ENCODE measurements around the gene COA4. TPM values are rescaled to one million over a fixed set of nuclear protein-coding genes. Genes with fewer than 3 reads are reported as not detected.

The COA4 gene
- total RNA-seq, 2 donors from 2014 or later, result 77.2 to 101 TPM

DNA sequence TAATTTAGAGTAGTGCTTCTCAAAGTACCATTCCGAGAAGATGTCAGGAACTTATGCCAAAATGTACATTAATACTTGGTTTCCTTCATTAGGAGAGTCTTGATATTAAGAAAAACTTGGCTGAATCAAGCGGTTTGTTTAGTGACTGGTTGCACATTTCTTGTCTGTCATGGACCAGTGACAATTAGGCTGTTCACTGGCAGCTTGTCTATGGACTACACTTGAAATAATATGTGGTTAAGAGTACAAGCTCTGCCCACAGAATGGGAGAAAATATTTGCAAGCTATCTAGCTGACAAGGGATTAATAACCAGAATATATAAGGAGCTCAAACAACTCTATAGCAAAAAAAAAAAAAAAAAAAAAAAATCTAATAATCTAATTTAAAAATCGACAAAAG lies 24.6 kb downstream of the COA4 start:
- Mint-ChIP-seq H3K36me3 (no peaks in the 10 kb centered on the region), H3K4me1 (ENCODE audit: low read depth in 2 of 2) (no peaks in the 10 kb centered on the region), H3K9me3 (no peaks in the 10 kb centered on the region), H3K27me3 (no peaks in the 10 kb centered on the region), H3K27ac (no peak overlapping the region), H3K4me3 (no peak overlapping the region)
- DNase-seq (ENCODE audit: low spot score), result no peak
- ATAC-seq, result no peak

DNA sequence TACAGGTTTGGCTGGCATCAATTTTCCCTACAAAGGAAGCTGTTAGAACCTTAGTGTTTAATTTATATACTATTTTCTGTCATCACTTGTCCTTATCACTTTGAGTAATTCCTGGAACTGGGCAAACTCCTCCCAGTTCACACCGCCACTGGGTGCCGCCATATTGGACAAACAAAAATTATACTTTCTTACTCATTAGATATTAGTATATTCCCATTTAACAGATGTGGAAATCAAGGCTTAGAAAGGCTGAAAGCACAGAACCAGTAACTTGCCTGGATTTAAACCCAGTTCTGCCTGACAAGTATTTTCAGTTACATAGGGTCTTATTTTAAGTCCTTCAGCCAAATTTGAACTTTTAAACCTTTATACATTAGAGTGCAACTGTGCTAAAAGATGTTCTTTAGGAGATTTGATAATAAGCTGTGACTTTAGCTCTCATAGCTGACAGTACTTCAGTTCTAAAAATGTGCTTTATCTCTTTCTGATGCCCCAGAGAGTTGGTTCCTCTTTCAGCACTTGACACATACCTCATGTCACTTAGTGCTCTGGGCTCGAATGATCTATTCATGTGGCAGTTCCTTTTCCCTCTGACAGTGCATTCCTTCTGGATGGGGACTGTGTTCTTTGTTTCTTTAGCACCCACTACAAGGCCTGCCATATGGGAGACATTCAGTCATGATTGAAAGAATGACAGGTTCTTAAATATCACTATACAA lies 25.4 kb downstream of the COA4 start:
- H3K4me3 Mint-ChIP-seq, result no peak overlapping the region
- H3K27me3 Mint-ChIP-seq, result no peaks in the 10 kb centered on the region
- H3K9me3 Mint-ChIP-seq, result no peaks in the 10 kb centered on the region
- no peak overlapping the region for H3K27ac Mint-ChIP-seq
- H3K4me1 Mint-ChIP-seq (ENCODE audit: low read depth in 2 of 2), result no peaks in the 10 kb centered on the region
- peaks cover 1% of the 10 kb centered on the region for H3K36me3 Mint-ChIP-seq
- DNase-seq (ENCODE audit: low spot score), result no peak
- ATAC-seq, result no peak

DNA sequence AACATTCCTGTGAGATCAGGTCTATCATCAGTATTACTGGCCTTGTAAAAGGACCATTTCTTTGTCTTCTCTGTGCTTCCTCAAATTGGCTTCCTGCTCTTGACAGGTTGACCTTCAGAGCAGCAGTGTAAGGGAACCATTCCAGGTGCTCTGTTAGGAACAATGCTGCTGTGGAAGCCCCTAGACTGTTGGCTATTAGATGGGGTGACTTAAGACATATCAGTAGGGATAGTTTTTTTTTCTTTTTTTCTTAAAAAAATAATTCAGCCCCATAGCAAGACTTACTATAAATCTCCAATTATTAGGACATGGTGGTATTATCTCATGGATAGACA lies 37.6 kb downstream of the COA4 start:
- Mint-ChIP-seq H3K36me3 (no peaks in the 10 kb centered on the region), H3K27me3 (no peaks in the 10 kb centered on the region), H3K9me3 (no peaks in the 10 kb centered on the region), H3K4me1 (ENCODE audit: low read depth in 2 of 2) (no peaks in the 10 kb centered on the region), H3K4me3 (no peak overlapping the region), H3K27ac (no peak overlapping the region)
- DNase-seq (ENCODE audit: low spot score), result no peak
- ATAC-seq, result no peak

DNA sequence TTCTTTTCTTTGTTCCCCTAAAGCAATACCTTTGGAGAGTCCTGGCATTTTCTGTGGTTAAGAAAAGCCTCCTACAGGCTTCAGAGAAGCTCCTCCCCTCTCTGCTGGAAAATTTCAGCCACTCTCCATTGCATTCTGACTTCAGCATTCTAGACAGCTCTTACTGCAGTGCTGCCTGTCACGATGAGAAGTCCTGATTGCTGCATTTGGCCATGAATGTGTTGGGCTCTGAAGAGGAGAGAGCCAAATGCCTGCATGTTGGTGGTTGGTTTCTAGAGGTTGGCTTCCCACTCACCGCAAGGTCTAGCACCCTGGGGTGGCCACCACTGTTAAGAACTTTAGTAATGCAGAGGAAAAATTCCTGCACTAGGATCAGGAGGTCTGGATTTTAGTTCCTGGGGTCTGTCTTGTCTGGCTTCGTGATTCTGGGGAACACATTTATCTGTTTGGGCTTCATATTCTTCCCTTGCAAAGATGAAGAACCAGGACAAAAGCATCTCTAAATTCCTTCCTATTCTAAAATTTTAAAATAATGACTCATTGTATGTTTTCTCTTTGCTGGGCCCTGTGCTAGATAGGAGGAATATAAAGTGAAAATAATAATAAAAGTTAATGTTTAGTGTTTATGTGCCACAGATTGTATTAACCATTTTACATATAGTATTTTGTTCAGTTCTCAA lies 38.1 kb downstream of the COA4 start:
- no peaks in the 10 kb centered on the region for H3K4me1 Mint-ChIP-seq (ENCODE audit: low read depth in 2 of 2)

DNA sequence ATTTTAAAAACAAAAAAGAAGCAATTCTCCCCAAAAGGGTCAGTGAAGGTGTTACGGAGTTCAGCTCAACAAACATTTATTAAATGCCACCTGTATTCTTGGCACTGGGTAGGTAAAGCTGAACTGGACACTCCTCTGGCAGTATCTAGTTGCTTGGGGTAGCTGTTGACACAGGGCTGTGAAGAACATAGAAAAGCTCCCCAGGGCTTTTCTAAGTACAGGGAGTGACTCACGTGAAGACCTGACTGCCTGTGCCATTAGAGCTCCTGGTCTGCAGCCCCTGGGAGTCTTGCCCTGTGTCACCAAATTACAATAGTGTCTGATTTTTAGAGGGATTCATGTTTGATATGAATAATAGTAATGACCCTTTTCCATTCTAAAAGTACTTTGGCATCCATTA lies 43.6 kb downstream of the COA4 start:
- DNase-seq (ENCODE audit: low spot score), result no peak
- H3K4me1 Mint-ChIP-seq (ENCODE audit: low read depth in 2 of 2), result no peaks in the 10 kb centered on the region
- no peaks in the 10 kb centered on the region for H3K9me3 Mint-ChIP-seq
- H3K27me3 Mint-ChIP-seq, result no peaks in the 10 kb centered on the region
- no peak for ATAC-seq
- H3K4me3 Mint-ChIP-seq, result no peak overlapping the region
- no peak overlapping the region for H3K27ac Mint-ChIP-seq
- H3K36me3 Mint-ChIP-seq, result peaks cover 6% of the 10 kb centered on the region

More for the DNA sequence above, 38.1 kb downstream of the COA4 start:
- no peaks in the 10 kb centered on the region for H3K9me3 Mint-ChIP-seq
- H3K36me3 Mint-ChIP-seq, result no peaks in the 10 kb centered on the region
- H3K27me3 Mint-ChIP-seq, result no peaks in the 10 kb centered on the region
- no peak overlapping the region for H3K4me3 Mint-ChIP-seq
- no peak overlapping the region for H3K27ac Mint-ChIP-seq
- DNase-seq (ENCODE audit: low spot score) (no peak), ATAC-seq (no peak)

DNA sequence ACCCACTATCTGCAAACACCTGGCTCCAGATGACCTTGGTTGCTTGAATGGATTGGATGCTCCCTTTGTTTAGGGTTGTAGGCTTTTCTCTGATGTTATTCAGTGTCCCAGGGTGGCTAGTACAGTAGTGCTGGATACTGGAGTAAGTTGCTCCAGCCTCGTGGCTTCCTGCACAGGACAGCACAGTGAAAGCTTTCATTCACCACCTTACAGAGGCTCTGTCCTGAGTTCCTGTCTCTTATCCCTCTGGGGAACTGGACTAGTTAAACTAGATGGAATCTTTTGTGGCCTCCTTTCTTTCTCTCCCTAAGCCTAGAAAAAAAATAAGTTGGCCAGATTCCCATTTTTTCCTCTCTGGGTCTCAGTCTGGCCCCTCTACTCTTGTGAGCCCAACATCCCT lies 46.4 kb downstream of the COA4 start:
- H3K4me3 Mint-ChIP-seq, result no peak overlapping the region
- no peak overlapping the region for H3K27ac Mint-ChIP-seq
- DNase-seq (ENCODE audit: low spot score), result no peak
- ATAC-seq, result no peak
- peaks cover 10% of the 10 kb centered on the region for H3K36me3 Mint-ChIP-seq
- no peaks in the 10 kb centered on the region for H3K27me3 Mint-ChIP-seq
- no peaks in the 10 kb centered on the region for H3K9me3 Mint-ChIP-seq
- no peaks in the 10 kb centered on the region for H3K4me1 Mint-ChIP-seq (ENCODE audit: low read depth in 2 of 2)

Other genes starting within 250 kb of the COA4 start
- gene PLEKHB1, start 230.3 kb downstream of the COA4 start, total RNA-seq, result 1 to 10 TPM in 1 of 2 donors, under 1 TPM in 1; 0.45 to 3.2 TPM
- 100 to 1,000 TPM in 1 of 2 donors, 10 to 100 TPM in 1; 92.0 to 124 TPM for gene RAB6A, start 115.8 kb downstream of the COA4 start, total RNA-seq
- 10 to 100 TPM; 39.9 to 45.0 TPM for gene MRPL48, start 89.0 kb downstream of the COA4 start, total RNA-seq
- 10 to 100 TPM; 22.5 to 26.3 TPM for gene PAAF1, start 153 bp upstream of the COA4 start, total RNA-seq
- gene DNAJB13, start 74.2 kb upstream of the COA4 start, total RNA-seq, result under 1 TPM in 1 of 2 donors, not detected in 1; 0.47 TPM
- 100 to 1,000 TPM; 333 to 668 TPM for gene UCP2, start 106.0 kb upstream of the COA4 start, total RNA-seq
- gene UCP3, start 132.2 kb upstream of the COA4 start, total RNA-seq, result 1 to 10 TPM; 5.2 to 7.2 TPM

Measured in natural killer cell treated with Interleukin-12 subunit alpha and Interleukin-12 subunit beta and Interleukin-15 and Interleukin-18, amount 100 ng/mL, for 72 hours (primary cell).